Raji (cell line): ENCODE results near the gene C6orf47.

Experiments
- POLR2A ChIP-seq: IDR thresholded peaks from 2 replicates; pipeline ENCODE4 v1.6.1; 2011; ENCODE audit warnings: low read depth, low read length, control low read depth; ENCODE audit not compliant: insufficient read depth

C6orf47 gene

GRCh38 chr6:31657406-31658157 lies 3.0 kb downstream of the C6orf47 start:
- no peak for TF ChIP-seq POLR2A

- TF ChIP-seq POLR2A = no peak
Measured at GRCh38 chr6:31655349-31656237, 5.0 kb downstream of the C6orf47 start, which contains the start of gene APOM. TSS of gene APOM (plus strand) at chr6:31655894. CDS start at chr6:31655967, 73 bp downstream.

- no peak for TF ChIP-seq POLR2A
Measured at GRCh38 chr6:31654574-31655348, 5.8 kb downstream of the C6orf47 start.

- peak; percentile 68 for TF ChIP-seq POLR2A
Measured at GRCh38 chr6:31652925-31653724, 7.5 kb downstream of the C6orf47 start.

- TF ChIP-seq POLR2A = no peak
Measured at GRCh38 chr6:31651602-31652191, 8.9 kb downstream of the C6orf47 start.

- no peak for TF ChIP-seq POLR2A
Measured at GRCh38 chr6:31645325-31645724, 15.3 kb downstream of the C6orf47 start.

GRCh38 chr6:31643818-31644454 lies 16.6 kb downstream of the C6orf47 start:
- TF ChIP-seq POLR2A = no peak

GRCh38 chr6:31642798-31643570 lies 17.6 kb downstream of the C6orf47 start:
- TF ChIP-seq POLR2A = no peak

- TF ChIP-seq POLR2A = no peak
Measured at GRCh38 chr6:31641370-31641769, 19.2 kb downstream of the C6orf47 start.

- TF ChIP-seq POLR2A = no peak
Measured at GRCh38 chr6:31640612-31641011, 20.0 kb downstream of the C6orf47 start.

- TF ChIP-seq POLR2A = no peak
Measured at GRCh38 chr6:31639449-31639861, 21.1 kb downstream of the C6orf47 start.

- TF ChIP-seq POLR2A = no peak
Measured at GRCh38 chr6:31639043-31639442, 21.5 kb downstream of the C6orf47 start.
